Right lobe of liver (tissue), 6 donors: Measurements from ENCODE around the gene VPS37C. TPM values are rescaled to one million over a fixed set of nuclear protein-coding genes. Genes with fewer than 3 reads are reported as not detected.

Experiments
- ATAC-seq, 4 donors: fragments of 200-7000 bp; cut with Tn5 transposase; one replicate each; pipeline ENCODE4 v1.9.1; 2020; ENCODE audit warnings: mild to moderate bottlenecking in 4 of 4, moderate library complexity in 4 of 4
- DNase-seq, 3 donors: peaks; one replicate each; pipeline ENCODE4 v3.0.0-alpha.2; 2020
- H3K27ac ChIP-seq, 3 donors: fragments of 200-600 bp; one replicate each; pipeline ENCODE4 v1.8.0; 2022
- H3K27me3 ChIP-seq, 2 donors: fragments of 200-600 bp; one replicate each; pipeline ENCODE4 v1.8.0; 2022
- H3K36me3 ChIP-seq, 4 donors: fragments of 200-600 bp; sonication (generic) in 1 of 4; one replicate each; pipeline versions ENCODE4 v1.5.1 to v1.8.0; 2017 to 2022; ENCODE audit warnings: control low read depth in 1 of 4
- H3K4me1 ChIP-seq, 4 donors: fragments of 200-600 bp; sonication (generic) in 1 of 4; one replicate each; pipeline versions ENCODE4 v1.5.1 to v1.8.0; 2017 to 2022; ENCODE audit warnings: control low read depth in 1 of 4
- H3K4me3 ChIP-seq, 3 donors: fragments of 200-600 bp; one replicate each; pipeline ENCODE4 v1.8.0; 2022
- H3K9me3 ChIP-seq, 4 donors: fragments of 200-600 bp; sonication (generic) in 1 of 4; one replicate each; pipeline versions ENCODE4 v1.5.1 to v1.8.0; 2017 to 2022; ENCODE audit warnings: control low read depth in 1 of 4
- CTCF ChIP-seq, 4 donors: fragments of 200-600 bp in 3 of 4; fragments of 450-650 bp in 1 of 4; IDR thresholded peaks; one replicate each; pipeline versions ENCODE4 v1.5.1 to v1.8.0; 2016 to 2022; ENCODE audit warnings: antibody characterized with exemption in 4 of 4, mild to moderate bottlenecking in 2 of 4
- POLR2A ChIP-seq: fragments of 450-650 bp; IDR thresholded peaks from one replicate; pipeline ENCODE4 v1.6.1; 2017; ENCODE audit warnings: antibody characterized with exemption, mild to moderate bottlenecking
- WGBS: methylation state at CpG from one replicate; pipeline ENCODE4 v1.1.6; 2018; ENCODE audit warnings: low coverage, low lambda C conversion rate; ENCODE audit not compliant: insufficient coverage; ENCODE audit errors: missing lambda C conversion rate; 5-methylcytosine and 5-hydroxymethylcytosine counted together
- intact Hi-C, 2 donors: fragments of 100-400 bp; cut with DNase I; formaldehyde crosslinking; loops; one replicate each; pipeline versions ENCODE4 v1.11.2 to v1.14.1; 2022
- total RNA-seq, 6 experiments: library from RNA; depleted of rRNA in 2 of 6; stranded (reverse); fragments of >200 nt in 2 of 6; fragmentation: NEBNext Ultra II Directional in 3 of 6; extraction: Animal tissue kit (Norgen Biotek cat#: 25700) in 3 of 6; gene quantifications; one replicate each; pipeline versions ENCODE4 v1.1.0 to v1.2.4, GENCODE V29; 2016 to 2023
- donor health status: DM: no; HTN: yes; CAD: no.
- donor health status: DM: no; HTN: no; CAD: no.
- donor health status: DM: no; HTN: no; CAD: no.
- donor health status: DM: no; HTN: yes; CAD: no.
- donor health status: DM: no; HTN: yes; CAD: no.

Gene VPS37C
- total RNA-seq, 6 experiments from 2014 or later = 4.6 to 7.6 (median 6.0) TPM

- H3K4me3 ChIP-seq = no peak overlapping the region
- H3K27ac ChIP-seq = no peak overlapping the region
- H3K27me3 ChIP-seq = no peaks in the 10 kb centered on the region
- ATAC-seq (peak in 1 of 4 donors; percentile 60), DNase-seq (peak in 1 of 3 donors; percentile 7)
- H3K9me3 ChIP-seq = no peaks in the 10 kb centered on the region
- TF ChIP-seq POLR2A = no peak
- no peak for TF ChIP-seq CTCF (IDR thresholded peaks at IDR 0.05)
- no peaks in the 10 kb centered on the region for H3K36me3 ChIP-seq
- 53% methylated on average over 9 of the region's 12 CpGs for WGBS
- intact Hi-C loops = no loop called here
- peaks cover 0 to 14% (median 0%) of the 10 kb centered on the region in 4 donors for H3K4me1 ChIP-seq
Measured at GRCh38 chr11:61151545-61152252, 9.5 kb downstream of the VPS37C start.

- peaks cover 0 to 14% (median 0%) of the 10 kb centered on the region in 4 donors for H3K4me1 ChIP-seq
- 93% methylated on average over 11 of the region's 19 CpGs for WGBS
- no peak for ATAC-seq
Measured at GRCh38 chr11:61150706-61151544, 10.3 kb downstream of the VPS37C start.

GRCh38 chr11:61149624-61150615 lies 11.3 kb downstream of the VPS37C start:
- Histone ChIP-seq H3K36me3 (no peaks in the 10 kb centered on the region), H3K27me3 (no peaks in the 10 kb centered on the region), H3K4me3 (no peak overlapping the region), H3K4me1 (peaks cover 0 to 14% (median 0%) of the 10 kb centered on the region in 4 donors), H3K27ac (no peak overlapping the region), H3K9me3 (no peaks in the 10 kb centered on the region)
- peak in 1 of 3 donors; percentile 45 for DNase-seq
- 48% methylated on average over 10 of the region's 13 CpGs for WGBS
- TF ChIP-seq CTCF (IDR thresholded peaks at IDR 0.05) (no peak), POLR2A (no peak)
- intact Hi-C loops = no loop called here
- ATAC-seq = peak in 2 of 4 donors; percentile 31

More at GRCh38 chr11:61150706-61151544, 10.3 kb downstream of the VPS37C start:
- H3K27me3 ChIP-seq = no peaks in the 10 kb centered on the region
- TF ChIP-seq CTCF (IDR thresholded peaks at IDR 0.05) = no peak
- TF ChIP-seq POLR2A = no peak
- no peak overlapping the region for H3K27ac ChIP-seq
- no peaks in the 10 kb centered on the region for H3K36me3 ChIP-seq
- no peak overlapping the region for H3K4me3 ChIP-seq
- intact Hi-C loops = no loop called here
- H3K9me3 ChIP-seq = no peaks in the 10 kb centered on the region
- peak in 1 of 3 donors; percentile 46 for DNase-seq
